ENCODE measurements around the gene MS4A10.

The MS4A10 gene

GRCh38 chr11:60803273-60803936 lies 18.3 kb downstream of the MS4A10 start:
- Histone ChIP-seq H3K4me3 (ENCODE audit: low read depth in 1 of 2, low read length in 2 of 2) (no peak overlapping the region), H3K9ac (ENCODE audit: low read depth, low read length) (no peak overlapping the region), H4K20me1 (ENCODE audit: insufficient read depth, low read length) (no peaks in the 10 kb centered on the region), H3K36me3 (ENCODE audit: insufficient read depth, low read length) (no peaks in the 10 kb centered on the region), H3K27me3 (ENCODE audit: insufficient read depth, low read length, poor library complexity) (no peaks in the 10 kb centered on the region), H3K4me2 (ENCODE audit: insufficient read depth, low read length) (no peak overlapping the region), H3K4me1 (ENCODE audit: insufficient read depth, low read length) (no peaks in the 10 kb centered on the region), H3K9me3 (ENCODE audit: insufficient read depth, low read length, severe bottlenecking) (no peaks in the 10 kb centered on the region), H3K79me2 (ENCODE audit: insufficient read depth, low read length) (no peaks in the 10 kb centered on the region), H3K27ac (ENCODE audit: low read length) (no peak overlapping the region), H2AFZ (ENCODE audit: low read depth, low read length) (no peak overlapping the region)
- DNase-seq (no peak), ATAC-seq (ENCODE audit: insufficient read depth, low read depth) (no peak)
- TF ChIP-seq EZH2 (IDR thresholded peaks at IDR 0.05; ENCODE audit: borderline replicate concordance, low read depth, low read length, severe bottlenecking): no peak
- TF ChIP-seq, protein P1, sequence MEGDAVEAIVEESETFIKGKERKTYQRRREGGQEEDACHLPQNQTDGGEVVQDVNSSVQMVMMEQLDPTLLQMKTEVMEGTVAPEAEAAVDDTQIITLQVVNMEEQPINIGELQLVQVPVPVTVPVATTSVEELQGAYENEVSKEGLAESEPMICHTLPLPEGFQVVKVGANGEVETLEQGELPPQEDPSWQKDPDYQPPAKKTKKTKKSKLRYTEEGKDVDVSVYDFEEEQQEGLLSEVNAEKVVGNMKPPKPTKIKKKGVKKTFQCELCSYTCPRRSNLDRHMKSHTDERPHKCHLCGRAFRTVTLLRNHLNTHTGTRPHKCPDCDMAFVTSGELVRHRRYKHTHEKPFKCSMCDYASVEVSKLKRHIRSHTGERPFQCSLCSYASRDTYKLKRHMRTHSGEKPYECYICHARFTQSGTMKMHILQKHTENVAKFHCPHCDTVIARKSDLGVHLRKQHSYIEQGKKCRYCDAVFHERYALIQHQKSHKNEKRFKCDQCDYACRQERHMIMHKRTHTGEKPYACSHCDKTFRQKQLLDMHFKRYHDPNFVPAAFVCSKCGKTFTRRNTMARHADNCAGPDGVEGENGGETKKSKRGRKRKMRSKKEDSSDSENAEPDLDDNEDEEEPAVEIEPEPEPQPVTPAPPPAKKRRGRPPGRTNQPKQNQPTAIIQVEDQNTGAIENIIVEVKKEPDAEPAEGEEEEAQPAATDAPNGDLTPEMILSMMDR (IDR thresholded peaks at IDR 0.05; ENCODE audit: borderline replicate concordance, extremely low read depth, low read length, poor library complexity, severe bottlenecking): no peak

DNA sequence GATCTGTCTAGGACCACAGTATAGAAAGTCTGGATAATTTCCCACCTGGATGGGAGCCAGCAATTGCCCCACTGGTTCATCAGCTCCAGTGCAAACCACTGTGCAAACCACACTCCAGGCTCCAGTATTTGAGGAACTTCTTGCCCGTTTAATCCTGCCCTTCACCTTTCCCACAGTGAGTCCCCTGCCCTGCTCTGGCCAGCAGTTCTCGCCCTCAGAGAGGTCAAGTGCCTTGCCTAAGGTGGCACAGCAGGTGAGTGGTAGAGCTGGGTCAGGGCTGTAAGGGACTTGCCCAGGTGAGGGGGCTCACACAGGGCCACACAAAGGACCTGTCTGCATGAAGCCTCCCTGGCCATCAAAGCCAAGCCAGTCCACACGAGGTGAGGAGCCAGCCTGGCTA lies 24.1 kb downstream of the MS4A10 start:
- Histone ChIP-seq H3K4me1 (ENCODE audit: insufficient read depth, low read length) (no peaks in the 10 kb centered on the region), H3K36me3 (ENCODE audit: insufficient read depth, low read length) (no peaks in the 10 kb centered on the region), H3K9ac (ENCODE audit: low read depth, low read length) (no peak overlapping the region), H2AFZ (ENCODE audit: low read depth, low read length) (no peak overlapping the region), H3K27ac (ENCODE audit: low read length) (no peak overlapping the region), H3K4me3 (ENCODE audit: low read depth in 1 of 2, low read length in 2 of 2) (no peak overlapping the region), H4K20me1 (ENCODE audit: insufficient read depth, low read length) (0 out of 2 replicates have a peak, but pooled peaks cover 4% of the 10 kb centered on the region), H3K27me3 (ENCODE audit: insufficient read depth, low read length, poor library complexity) (no peaks in the 10 kb centered on the region), H3K4me2 (ENCODE audit: insufficient read depth, low read length) (no peak overlapping the region), H3K9me3 (ENCODE audit: insufficient read depth, low read length, severe bottlenecking) (no peaks in the 10 kb centered on the region), H3K79me2 (ENCODE audit: insufficient read depth, low read length) (no peaks in the 10 kb centered on the region)
- DNase-seq (no peak), ATAC-seq (ENCODE audit: insufficient read depth, low read depth) (no peak)
- TF ChIP-seq, protein P1 (IDR thresholded peaks at IDR 0.05; ENCODE audit: borderline replicate concordance, extremely low read depth, low read length, poor library complexity, severe bottlenecking): no peak
- TF ChIP-seq EZH2 (IDR thresholded peaks at IDR 0.05; ENCODE audit: borderline replicate concordance, low read depth, low read length, severe bottlenecking): no peak

- Histone ChIP-seq H3K27ac (ENCODE audit: low read length) (no peak overlapping the region), H3K9me3 (ENCODE audit: insufficient read depth, low read length, severe bottlenecking) (no peaks in the 10 kb centered on the region), H3K9ac (ENCODE audit: low read depth, low read length) (no peak overlapping the region), H3K4me3 (ENCODE audit: low read depth in 1 of 2, low read length in 2 of 2) (no peak overlapping the region), H3K27me3 (ENCODE audit: insufficient read depth, low read length, poor library complexity) (no peaks in the 10 kb centered on the region), H3K79me2 (ENCODE audit: insufficient read depth, low read length) (no peaks in the 10 kb centered on the region), H3K36me3 (ENCODE audit: insufficient read depth, low read length) (no peaks in the 10 kb centered on the region), H2AFZ (ENCODE audit: low read depth, low read length) (no peak overlapping the region), H3K4me1 (ENCODE audit: insufficient read depth, low read length) (no peaks in the 10 kb centered on the region), H3K4me2 (ENCODE audit: insufficient read depth, low read length) (no peak overlapping the region), H4K20me1 (ENCODE audit: insufficient read depth, low read length) (0 out of 2 replicates have a peak, but pooled peaks cover 4% of the 10 kb centered on the region)
- ATAC-seq (ENCODE audit: insufficient read depth, low read depth) (no peak), DNase-seq (no peak)
- TF ChIP-seq EZH2 (IDR thresholded peaks at IDR 0.05; ENCODE audit: borderline replicate concordance, low read depth, low read length, severe bottlenecking): no peak
- TF ChIP-seq, protein P1 (IDR thresholded peaks at IDR 0.05; ENCODE audit: borderline replicate concordance, extremely low read depth, low read length, poor library complexity, severe bottlenecking): no peak
Measured at GRCh38 chr11:60809691-60810090, 24.6 kb downstream of the MS4A10 start.

Data from DND-41 (cell line).